ENCODE measurements around the gene TWSG1.
"Not testable (repeated sequence)": the region's sequence is repeated elsewhere in the genome, so short reads cannot be mapped to it uniquely, and the experiment has no call there.

The TWSG1 gene

GRCh38 chr18:9423648-9424047 is 89.1 kb downstream of the TWSG1 start:
- not testable (repeated sequence) for DNase-seq (ENCODE audit: low spot score)

GRCh38 chr18:9424235-9424634 is 89.7 kb downstream of the TWSG1 start:
- DNase-seq (ENCODE audit: low spot score), result not testable (repeated sequence)

GRCh38 chr18:9426753-9427152 is 92.2 kb downstream of the TWSG1 start:
- no peak for DNase-seq (ENCODE audit: low spot score)

- no peak for DNase-seq (ENCODE audit: low spot score)
Observed at GRCh38 chr18:9428301-9428706, 93.7 kb downstream of the TWSG1 start.

- no peak for DNase-seq (ENCODE audit: low spot score)
Observed at GRCh38 chr18:9428862-9429661, 94.5 kb downstream of the TWSG1 start.

GRCh38 chr18:9429662-9429993 is 95.1 kb downstream of the TWSG1 start:
- no peak for DNase-seq (ENCODE audit: low spot score)

- not testable (repeated sequence) for DNase-seq (ENCODE audit: low spot score)
Observed at GRCh38 chr18:9430315-9430714, 95.7 kb downstream of the TWSG1 start.

- DNase-seq (ENCODE audit: low spot score), result no peak
Observed at GRCh38 chr18:9431296-9431695, 96.7 kb downstream of the TWSG1 start.

GRCh38 chr18:9433122-9433521 is 98.5 kb downstream of the TWSG1 start:
- peak; percentile 74 for DNase-seq (ENCODE audit: low spot score)

GRCh38 chr18:9433671-9434121 is 99.1 kb downstream of the TWSG1 start:
- DNase-seq (ENCODE audit: low spot score), result peak; percentile 52

- peak; percentile 56 for DNase-seq (ENCODE audit: low spot score)
Observed at GRCh38 chr18:9434122-9434701, 99.6 kb downstream of the TWSG1 start.

GRCh38 chr18:9435041-9435440 is 100.5 kb downstream of the TWSG1 start:
- DNase-seq (ENCODE audit: low spot score), result no peak

GRCh38 chr18:9436206-9436929 is 101.8 kb downstream of the TWSG1 start:
- DNase-seq (ENCODE audit: low spot score), result no peak

GRCh38 chr18:9437021-9437437 is 102.5 kb downstream of the TWSG1 start:
- DNase-seq (ENCODE audit: low spot score), result no peak

- no peak for DNase-seq (ENCODE audit: low spot score)
Observed at GRCh38 chr18:9437672-9438071, 103.1 kb downstream of the TWSG1 start.

- no peak for DNase-seq (ENCODE audit: low spot score)
Observed at GRCh38 chr18:9441061-9441460, 106.5 kb downstream of the TWSG1 start.

- DNase-seq (ENCODE audit: low spot score), result no peak
Observed at GRCh38 chr18:9444549-9444948, 110.0 kb downstream of the TWSG1 start.

GRCh38 chr18:9446839-9447238 is 112.3 kb downstream of the TWSG1 start:
- no peak for DNase-seq (ENCODE audit: low spot score)

GRCh38 chr18:9447334-9447733 is 112.8 kb downstream of the TWSG1 start:
- no peak for DNase-seq (ENCODE audit: low spot score)

- DNase-seq (ENCODE audit: low spot score), result no peak
Observed at GRCh38 chr18:9449600-9450414, 115.2 kb downstream of the TWSG1 start.

GRCh38 chr18:9450920-9451319 is 116.3 kb downstream of the TWSG1 start:
- not testable (repeated sequence) for DNase-seq (ENCODE audit: low spot score)
